ENCODE measurements around the gene PSTPIP2. TPM values are rescaled to one million over a fixed set of nuclear protein-coding genes. Genes with fewer than 3 reads are reported as not detected.
A peak's percentile ranks its signal among the peaks of the same experiment; 100 is the strongest.

The PSTPIP2 gene
- total and polyA plus RNA-seq, 4 donors = 4.0 to 14.7 (median 8.6) TPM

- Histone ChIP-seq H3K27me3 (ENCODE audit: control insufficient read depth in 4 of 4, insufficient read depth in 4 of 4, low read length in 3 of 4) (no peaks in the 10 kb centered on the region), H3K27ac (ENCODE audit: low read depth in 1 of 2, low read length in 2 of 2) (no peak overlapping the region), H3K36me3 (ENCODE audit: control insufficient read depth in 4 of 4, insufficient read depth in 3 of 4, low read depth in 1 of 4, low read length in 3 of 4) (no peaks in the 10 kb centered on the region), H3K4me3 (ENCODE audit: low read depth in 1 of 3, low read length in 3 of 3) (no peak overlapping the region), H3K9me3 (ENCODE audit: control insufficient read depth in 4 of 4, low read length in 3 of 4) (no peaks in the 10 kb centered on the region), H3K4me1 (ENCODE audit: control insufficient read depth in 4 of 4, insufficient read depth in 4 of 4, low read length in 3 of 4) (peaks cover 8 to 35% (median 24%) of the 10 kb centered on the region in 4 donors), H3K9ac (ENCODE audit: low read depth in 1 of 2, low read length in 2 of 2) (no peak overlapping the region)
- TF ChIP-seq, protein P1, sequence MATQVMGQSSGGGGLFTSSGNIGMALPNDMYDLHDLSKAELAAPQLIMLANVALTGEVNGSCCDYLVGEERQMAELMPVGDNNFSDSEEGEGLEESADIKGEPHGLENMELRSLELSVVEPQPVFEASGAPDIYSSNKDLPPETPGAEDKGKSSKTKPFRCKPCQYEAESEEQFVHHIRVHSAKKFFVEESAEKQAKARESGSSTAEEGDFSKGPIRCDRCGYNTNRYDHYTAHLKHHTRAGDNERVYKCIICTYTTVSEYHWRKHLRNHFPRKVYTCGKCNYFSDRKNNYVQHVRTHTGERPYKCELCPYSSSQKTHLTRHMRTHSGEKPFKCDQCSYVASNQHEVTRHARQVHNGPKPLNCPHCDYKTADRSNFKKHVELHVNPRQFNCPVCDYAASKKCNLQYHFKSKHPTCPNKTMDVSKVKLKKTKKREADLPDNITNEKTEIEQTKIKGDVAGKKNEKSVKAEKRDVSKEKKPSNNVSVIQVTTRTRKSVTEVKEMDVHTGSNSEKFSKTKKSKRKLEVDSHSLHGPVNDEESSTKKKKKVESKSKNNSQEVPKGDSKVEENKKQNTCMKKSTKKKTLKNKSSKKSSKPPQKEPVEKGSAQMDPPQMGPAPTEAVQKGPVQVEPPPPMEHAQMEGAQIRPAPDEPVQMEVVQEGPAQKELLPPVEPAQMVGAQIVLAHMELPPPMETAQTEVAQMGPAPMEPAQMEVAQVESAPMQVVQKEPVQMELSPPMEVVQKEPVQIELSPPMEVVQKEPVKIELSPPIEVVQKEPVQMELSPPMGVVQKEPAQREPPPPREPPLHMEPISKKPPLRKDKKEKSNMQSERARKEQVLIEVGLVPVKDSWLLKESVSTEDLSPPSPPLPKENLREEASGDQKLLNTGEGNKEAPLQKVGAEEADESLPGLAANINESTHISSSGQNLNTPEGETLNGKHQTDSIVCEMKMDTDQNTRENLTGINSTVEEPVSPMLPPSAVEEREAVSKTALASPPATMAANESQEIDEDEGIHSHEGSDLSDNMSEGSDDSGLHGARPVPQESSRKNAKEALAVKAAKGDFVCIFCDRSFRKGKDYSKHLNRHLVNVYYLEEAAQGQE (IDR thresholded peaks at IDR 0.05) = no peak
- TF ChIP-seq HNF4A (conservative IDR thresholded peaks at IDR 0.05) = no peak
- WGBS = 88% methylated on average over 4 of the region's 4 CpGs
- no peak for DNase-seq (ENCODE audit: low spot score)
Measured at GRCh38 chr18:46069524-46069923, 2.5 kb downstream of the PSTPIP2 start.

- no peaks in the 10 kb centered on the region for H3K36me3 ChIP-seq (ENCODE audit: control insufficient read depth in 4 of 4, insufficient read depth in 3 of 4, low read depth in 1 of 4, low read length in 3 of 4)
- H3K4me1 ChIP-seq (ENCODE audit: control insufficient read depth in 4 of 4, insufficient read depth in 4 of 4, low read length in 3 of 4) = peaks cover 8 to 35% (median 24%) of the 10 kb centered on the region in 4 donors
- no peaks in the 10 kb centered on the region for H3K9me3 ChIP-seq (ENCODE audit: control insufficient read depth in 4 of 4, low read length in 3 of 4)
- TF ChIP-seq RAD21 (IDR thresholded peaks at IDR 0.05) (peak in 1 of 2 donors; percentile 25), HNF4A (conservative IDR thresholded peaks at IDR 0.05) (peak in 1 of 2 donors; percentile 27), RXRA (IDR thresholded peaks at IDR 0.05) (peak in 1 of 2 donors; percentile 12)
- TF ChIP-seq, protein P1 (IDR thresholded peaks at IDR 0.05) = no peak
- no peaks in the 10 kb centered on the region for H3K27me3 ChIP-seq (ENCODE audit: control insufficient read depth in 4 of 4, insufficient read depth in 4 of 4, low read length in 3 of 4)
- DNase-seq (ENCODE audit: low spot score) = no peak
- H3K4me3 ChIP-seq (ENCODE audit: low read depth in 1 of 3, low read length in 3 of 3) = no peak overlapping the region
- H3K9ac ChIP-seq (ENCODE audit: low read depth in 1 of 2, low read length in 2 of 2) = no peak overlapping the region
- 2% methylated on average over 1 of the region's 1 CpG for whole genome bisulfite sequencing
- H3K27ac ChIP-seq (ENCODE audit: low read depth in 1 of 2, low read length in 2 of 2) = peak overlapping the region; percentile 6 to 57
Measured at GRCh38 chr18:46068763-46069162, 3.3 kb downstream of the PSTPIP2 start.

DNA sequence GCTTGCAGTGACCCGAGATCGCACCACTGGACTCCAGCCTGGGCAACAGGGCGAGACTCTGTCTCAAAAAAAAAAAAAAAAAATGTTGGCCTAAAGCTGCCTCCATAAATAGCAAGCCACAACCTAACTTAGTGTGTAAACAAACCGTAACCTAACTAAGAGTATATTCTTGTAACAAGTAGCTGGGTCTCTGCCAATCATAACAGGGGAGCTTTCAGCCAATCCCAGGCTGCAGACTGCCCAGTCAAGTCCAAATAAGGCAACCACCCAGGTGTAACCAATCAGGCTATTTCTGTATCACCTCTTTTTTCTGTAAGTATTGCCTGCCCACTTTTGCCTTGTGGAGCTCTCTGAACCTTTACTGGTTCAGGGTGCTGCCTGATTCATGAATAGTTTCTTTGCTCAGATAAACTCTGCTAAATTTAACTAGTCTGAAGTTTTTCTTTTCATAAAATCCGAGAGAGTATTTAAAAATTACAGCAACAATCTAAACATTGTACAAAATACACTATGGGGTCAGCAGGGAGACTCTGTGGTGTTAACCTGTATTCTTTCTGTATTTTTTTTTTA is 4.5 kb downstream of the PSTPIP2 start:
- Histone ChIP-seq H3K36me3 (ENCODE audit: control insufficient read depth in 4 of 4, insufficient read depth in 3 of 4, low read depth in 1 of 4, low read length in 3 of 4) (no peaks in the 10 kb centered on the region), H3K27me3 (ENCODE audit: control insufficient read depth in 4 of 4, insufficient read depth in 4 of 4, low read length in 3 of 4) (no peaks in the 10 kb centered on the region), H3K4me1 (ENCODE audit: control insufficient read depth in 4 of 4, insufficient read depth in 4 of 4, low read length in 3 of 4) (peaks cover 3 to 25% (median 16%) of the 10 kb centered on the region in 4 donors), H3K9me3 (ENCODE audit: control insufficient read depth in 4 of 4, low read length in 3 of 4) (no peaks in the 10 kb centered on the region), H3K4me3 (ENCODE audit: low read depth in 1 of 3, low read length in 3 of 3) (no peak overlapping the region), H3K27ac (ENCODE audit: low read depth in 1 of 2, low read length in 2 of 2) (no peak overlapping the region), H3K9ac (ENCODE audit: low read depth in 1 of 2, low read length in 2 of 2) (no peak overlapping the region)
- WGBS = 54% methylated on average over 5 of the region's 5 CpGs
- TF ChIP-seq ATF3 (IDR thresholded peaks at IDR 0.05) = no peak
- no peak for TF ChIP-seq MAX (IDR thresholded peaks at IDR 0.05)
- peak; percentile 76 for TF ChIP-seq SP1 (IDR thresholded peaks at IDR 0.05)
- TF ChIP-seq, protein P1 (IDR thresholded peaks at IDR 0.05) = peak; percentile 23
- TF ChIP-seq HNF4A (conservative IDR thresholded peaks at IDR 0.05) = peak; percentile 39 to 54
- TF ChIP-seq TAF1 (conservative IDR thresholded peaks at IDR 0.05) = no peak
- peak; percentile 32 for TF ChIP-seq FOXA2 (IDR thresholded peaks at IDR 0.05)
- peak; percentile 63 for TF ChIP-seq YY1 (IDR thresholded peaks at IDR 0.05)
- TF ChIP-seq RAD21 (IDR thresholded peaks at IDR 0.05) = no peak
- peak; percentile 24 to 56 for TF ChIP-seq RXRA (IDR thresholded peaks at IDR 0.05)
- peak; percentile 18 for TF ChIP-seq HNF4G (IDR thresholded peaks at IDR 0.05)
- no peak for DNase-seq (ENCODE audit: low spot score)
